Measurements from ENCODE around the gene POLE.

The POLE gene

DNA sequence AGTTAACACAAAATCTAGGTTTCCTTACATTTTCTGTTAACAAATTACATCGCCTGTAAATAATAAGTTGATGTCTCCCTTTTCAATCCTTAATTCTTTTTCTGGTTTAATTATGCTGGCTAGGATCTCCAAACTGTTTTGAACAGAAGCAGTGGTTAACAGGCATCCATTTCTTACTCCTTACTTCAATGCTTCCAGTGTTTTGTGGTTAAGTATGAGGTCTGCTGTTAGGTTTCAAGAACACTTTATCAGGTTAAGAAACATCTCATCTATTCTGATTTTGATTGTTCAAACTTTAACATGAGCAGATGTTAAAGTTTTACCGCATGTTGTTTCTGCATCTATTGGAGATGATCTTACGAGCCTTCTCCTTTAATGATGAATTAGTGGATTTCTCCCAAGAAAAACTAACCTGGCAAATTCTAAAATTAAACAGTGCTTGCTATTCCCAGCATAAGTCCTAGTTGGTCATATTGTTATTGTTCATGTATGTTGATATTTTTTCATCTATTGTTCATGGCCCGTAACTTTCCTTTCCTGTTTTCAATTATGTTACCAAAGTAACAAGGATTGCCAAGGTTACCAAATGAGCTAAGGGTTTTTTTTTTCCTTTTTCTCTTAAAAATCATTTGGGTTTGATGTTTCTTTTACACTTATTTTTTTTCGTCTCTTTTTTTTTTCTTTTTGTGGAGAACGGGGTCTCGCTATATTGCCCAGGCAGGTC is 33.4 kb downstream of the POLE start:
- no peak for DNase-seq (ENCODE audit: low read depth)

DNA sequence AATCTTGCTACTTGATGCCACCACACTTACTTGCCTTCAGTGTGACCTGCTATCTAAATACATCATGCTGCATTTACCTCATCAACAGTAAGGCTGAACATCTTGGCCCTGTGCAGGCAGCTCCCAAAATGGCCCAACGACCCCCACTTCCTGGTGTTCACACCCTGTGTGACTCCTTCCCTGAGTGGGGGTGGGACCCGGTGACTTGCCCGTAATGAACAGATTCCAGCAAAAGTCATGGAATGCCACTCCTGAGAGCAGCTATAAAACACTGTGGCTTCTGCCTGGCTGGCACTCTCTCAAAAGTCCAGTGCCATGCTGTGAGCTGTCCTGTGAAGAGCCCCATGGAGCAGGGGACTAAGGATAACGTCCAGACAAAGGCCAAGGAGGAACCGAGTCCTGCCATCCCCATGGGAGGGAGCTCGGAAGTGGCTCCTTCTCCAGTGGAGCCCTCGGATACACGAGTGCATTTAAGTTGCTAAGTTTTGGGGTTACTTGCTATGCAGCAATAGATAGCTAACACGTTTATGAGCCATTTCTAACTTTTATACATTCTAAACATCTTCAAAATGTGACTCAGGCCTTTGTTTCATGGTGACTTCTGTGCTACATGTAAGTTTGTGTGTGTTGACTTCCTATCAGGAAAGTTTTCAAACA is 35.6 kb downstream of the POLE start:
- no peak for DNase-seq (ENCODE audit: low read depth)

DNA sequence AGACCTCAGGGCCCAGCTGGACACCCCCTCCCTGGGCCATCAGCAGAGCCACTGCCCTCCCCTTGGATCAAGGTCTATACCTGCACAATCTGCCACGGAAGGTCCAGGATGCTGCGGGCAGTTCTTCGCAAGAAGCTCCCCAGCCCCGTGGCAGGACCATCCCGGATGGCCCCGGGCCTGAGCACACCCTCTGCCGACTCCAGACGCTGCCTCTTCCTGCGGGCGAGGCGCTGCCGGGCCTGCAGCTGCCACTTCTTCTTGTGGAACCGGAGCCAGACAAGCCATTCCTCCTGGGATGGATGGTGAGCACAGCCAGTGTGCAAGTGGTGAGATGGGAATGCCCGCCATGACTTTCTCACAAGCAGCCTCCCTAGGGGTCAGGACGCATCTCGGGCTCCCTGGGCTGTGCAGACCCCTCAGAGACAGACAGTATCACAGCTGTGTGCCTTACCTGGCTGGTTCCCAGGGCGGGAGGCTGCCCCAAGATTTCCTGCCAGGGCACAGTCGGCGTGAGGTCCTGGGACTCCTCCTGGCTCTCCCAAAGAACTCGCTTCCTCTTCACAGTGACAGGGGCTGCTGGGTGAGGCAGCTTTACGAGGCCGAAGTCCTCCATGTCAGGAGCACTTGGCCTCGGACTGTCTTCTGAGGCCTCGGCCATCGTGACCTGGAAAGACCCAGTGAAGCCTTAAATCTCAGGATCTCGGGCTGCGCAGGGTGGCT is 37.8 kb downstream of the POLE start:
- no peak for DNase-seq (ENCODE audit: low read depth)

DNA sequence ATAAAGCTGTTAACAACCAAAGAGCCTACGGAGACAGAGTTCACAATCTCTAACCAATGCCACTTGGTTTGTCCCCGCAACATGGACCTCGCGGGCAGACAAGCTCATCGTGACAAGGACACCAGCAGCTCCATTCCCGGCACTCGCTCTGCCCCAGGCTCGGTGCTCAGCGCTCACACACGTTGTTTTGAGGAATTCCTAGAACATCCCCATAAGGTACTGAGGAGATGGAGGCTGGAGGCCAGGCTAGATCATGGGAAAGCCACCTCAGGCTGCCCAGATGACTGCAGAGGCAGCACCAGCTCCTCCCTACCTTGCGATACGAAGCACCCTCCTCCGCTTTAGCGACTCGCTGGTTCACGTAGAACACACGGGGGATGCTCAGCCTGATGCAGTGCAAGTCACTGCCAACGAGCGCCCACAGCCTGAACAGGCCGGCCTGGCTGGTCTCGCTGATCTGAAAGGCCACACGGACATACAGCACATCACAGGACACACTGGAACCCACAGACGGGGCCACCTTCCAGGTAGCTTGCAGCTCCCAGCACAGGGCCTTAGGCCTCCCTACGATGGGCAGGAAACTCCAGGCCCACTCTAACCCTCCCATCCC is 38.4 kb downstream of the POLE start:
- DNase-seq (ENCODE audit: low read depth) = no peak

- DNase-seq (ENCODE audit: low read depth) = no peak
Measured at GRCh38 chr12:132647858-132648257, 39.3 kb downstream of the POLE start.

- DNase-seq (ENCODE audit: low read depth) = no peak
Measured at GRCh38 chr12:132646850-132647249, 40.3 kb downstream of the POLE start.

GRCh38 chr12:132642846-132643835 is 44.0 kb downstream of the POLE start:
- no peak for DNase-seq (ENCODE audit: low read depth)

- DNase-seq (ENCODE audit: low read depth) = no peak
Measured at GRCh38 chr12:132641811-132642650, 45.1 kb downstream of the POLE start.

DNA sequence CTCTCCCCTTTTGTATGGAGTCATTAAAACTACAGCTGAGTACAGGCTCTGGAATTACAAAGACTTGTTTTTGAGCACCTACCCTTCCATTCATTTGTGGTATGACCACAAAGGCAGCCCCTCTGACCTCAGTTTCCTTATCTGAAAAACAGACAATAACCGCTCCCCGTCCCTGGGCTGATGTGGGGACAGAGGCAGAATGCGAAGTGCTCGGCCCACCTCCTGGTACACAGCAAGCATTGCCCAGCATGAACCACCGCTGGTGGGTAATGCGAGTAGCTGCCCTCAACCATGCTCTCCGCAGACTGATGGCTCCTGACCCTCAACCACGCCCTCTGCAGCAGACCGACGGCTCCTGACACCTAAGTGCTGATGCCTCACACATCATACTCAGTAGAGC is 46.2 kb downstream of the POLE start:
- no peak for DNase-seq (ENCODE audit: low read depth)

DNA sequence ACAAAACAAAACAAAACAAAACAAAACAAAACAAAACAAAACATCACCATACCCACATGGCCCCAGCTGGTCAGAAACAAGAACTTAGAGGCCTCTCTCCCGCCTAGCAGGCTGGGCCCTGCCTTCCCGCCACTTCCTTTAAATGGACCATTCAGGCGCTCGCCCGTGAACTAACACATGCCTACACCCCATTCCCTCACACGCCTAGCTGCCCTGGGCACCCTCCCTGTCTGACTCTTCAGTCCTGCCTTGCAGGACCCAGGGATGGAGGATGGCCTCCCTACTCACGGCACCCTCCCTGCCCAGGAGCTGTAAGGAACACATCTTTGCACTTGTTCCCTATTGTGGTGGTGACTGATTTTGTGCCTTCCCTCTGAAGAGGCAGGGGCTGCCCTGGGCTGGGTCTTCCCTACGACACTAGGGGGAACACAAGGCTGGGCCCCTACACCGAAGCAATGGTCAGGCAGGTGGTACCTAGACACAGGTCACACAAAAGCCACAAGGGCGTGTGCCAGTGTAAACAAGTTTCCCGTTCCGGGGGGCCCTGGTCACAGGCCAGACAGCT is 47.1 kb downstream of the POLE start:
- no peak for DNase-seq (ENCODE audit: low read depth)

DNA sequence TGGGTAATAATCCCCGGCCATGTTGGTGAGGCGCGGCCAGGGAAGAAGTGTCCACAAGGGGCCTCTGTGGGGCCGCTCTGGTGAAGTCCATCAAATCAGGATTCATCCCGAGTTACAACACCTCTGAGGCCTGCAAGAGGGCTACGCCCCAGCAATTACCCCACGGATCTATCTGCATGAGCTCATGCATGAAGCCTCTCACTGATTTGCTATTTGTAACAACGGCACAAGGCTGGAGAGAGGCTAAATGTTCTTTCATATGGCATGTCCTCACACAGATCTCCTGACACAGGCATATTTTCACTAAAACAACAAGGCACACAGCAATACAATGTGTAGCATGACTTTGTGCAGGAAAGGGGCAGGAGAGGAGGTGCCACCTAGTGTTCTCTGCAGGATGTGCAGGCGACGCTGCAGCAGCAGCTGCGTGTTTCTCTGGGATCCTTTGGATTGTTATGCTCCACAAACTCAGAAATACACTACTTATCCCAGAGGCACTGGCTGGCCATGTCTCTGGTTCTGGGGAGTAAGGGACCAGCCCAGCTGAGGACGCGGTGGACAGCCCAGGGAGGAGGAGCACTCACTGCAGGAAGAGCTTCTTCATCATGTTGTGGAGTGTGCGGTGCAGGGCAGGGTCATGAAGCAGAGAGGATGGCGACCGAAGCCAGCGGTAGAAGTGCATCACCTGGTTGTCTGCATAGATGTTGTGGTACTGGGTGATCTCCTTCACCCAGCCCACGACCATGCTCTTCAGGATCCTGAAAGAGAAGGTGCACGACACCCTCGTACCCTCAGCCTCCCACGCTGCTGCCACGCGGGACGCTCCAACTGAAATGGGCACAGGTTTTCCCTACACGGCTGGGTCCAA is 48.4 kb downstream of the POLE start:
- no peak for DNase-seq (ENCODE audit: low read depth)

- DNase-seq (ENCODE audit: low read depth) = no peak
Measured at GRCh38 chr12:132637811-132638210, 49.3 kb downstream of the POLE start.

DNA sequence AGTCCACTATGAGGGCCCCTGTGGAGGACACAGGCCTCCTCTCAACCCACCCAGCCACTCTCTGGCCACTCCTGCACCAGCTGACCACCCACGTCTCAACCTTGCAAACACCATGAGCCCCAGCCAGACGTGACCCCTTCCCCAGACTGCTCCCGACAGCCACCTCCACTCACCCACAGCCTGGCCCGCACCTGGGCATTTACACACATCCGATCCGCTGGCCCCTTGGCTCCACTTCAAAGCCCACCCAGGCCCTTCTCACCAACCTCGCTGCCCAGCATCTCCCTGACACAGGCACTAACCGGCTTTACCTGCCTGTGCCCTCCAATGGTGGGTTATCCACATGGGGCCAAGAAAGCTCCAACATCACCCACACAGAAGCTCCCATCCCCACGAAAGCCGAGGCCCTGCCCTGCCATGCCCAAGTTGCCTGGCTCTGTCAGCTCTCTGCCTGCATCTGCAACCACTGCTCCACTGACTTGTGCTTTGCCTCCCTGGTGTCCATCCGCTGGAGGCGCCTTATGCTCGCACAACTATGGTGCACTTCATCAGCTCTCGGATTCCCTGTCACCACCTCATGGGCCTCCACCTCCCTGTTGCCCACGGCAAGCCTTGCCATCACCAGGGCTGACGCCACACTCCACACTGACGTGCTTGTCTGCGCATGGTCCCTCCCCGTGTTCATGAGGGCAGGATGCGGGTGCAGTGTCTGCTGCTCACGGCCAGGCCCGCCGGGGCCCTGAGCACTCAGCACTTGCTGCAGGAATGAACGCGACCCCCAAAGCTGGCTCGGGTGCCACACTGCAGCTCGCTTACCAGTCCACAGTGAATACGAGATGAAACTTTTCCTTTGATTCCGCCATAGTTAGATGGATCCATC is 51.8 kb downstream of the POLE start:
- no peak for DNase-seq (ENCODE audit: low read depth)

DNA sequence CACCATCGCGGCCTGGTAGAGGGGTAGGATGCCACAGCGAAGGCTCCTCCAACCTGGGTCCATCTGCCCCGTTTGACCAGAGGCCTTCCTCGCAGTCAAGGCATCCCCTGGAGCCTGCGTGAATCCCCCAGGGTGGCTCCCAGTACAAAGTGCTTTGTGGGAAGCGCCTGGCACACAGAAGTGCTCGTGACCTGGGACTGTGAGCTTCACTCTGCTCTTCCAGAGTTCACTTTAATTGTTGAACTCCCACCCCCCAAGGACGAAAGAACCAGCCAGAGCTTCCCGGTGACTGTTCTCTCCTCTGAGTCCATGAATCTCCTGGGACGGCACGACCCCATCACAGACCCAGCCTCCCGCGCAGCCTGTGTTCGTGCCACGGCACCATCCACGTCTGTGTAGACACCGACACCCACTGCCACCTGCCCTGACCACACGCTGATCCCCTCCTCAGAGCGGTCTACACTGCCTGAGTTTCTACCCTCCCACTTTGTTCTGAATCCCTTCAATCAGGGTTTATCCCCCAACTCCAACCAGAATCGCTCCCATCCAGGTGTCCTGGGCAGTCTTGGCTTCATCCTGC is 52.6 kb downstream of the POLE start:
- no peak for DNase-seq (ENCODE audit: low read depth)

- no peak for DNase-seq (ENCODE audit: low read depth)
Measured at GRCh38 chr12:132633901-132634300, 53.2 kb downstream of the POLE start.

GRCh38 chr12:132633398-132633797 is 53.7 kb downstream of the POLE start:
- DNase-seq (ENCODE audit: low read depth) = no peak

GRCh38 chr12:132632521-132633228 is 54.5 kb downstream of the POLE start:
- no peak for DNase-seq (ENCODE audit: low read depth)

Data from activated T-helper 1 cell treated with Interleukin-2 at 50 U/mL for 16 hours (primary cell).